ENCODE measurements around the gene CASK.

DNA sequence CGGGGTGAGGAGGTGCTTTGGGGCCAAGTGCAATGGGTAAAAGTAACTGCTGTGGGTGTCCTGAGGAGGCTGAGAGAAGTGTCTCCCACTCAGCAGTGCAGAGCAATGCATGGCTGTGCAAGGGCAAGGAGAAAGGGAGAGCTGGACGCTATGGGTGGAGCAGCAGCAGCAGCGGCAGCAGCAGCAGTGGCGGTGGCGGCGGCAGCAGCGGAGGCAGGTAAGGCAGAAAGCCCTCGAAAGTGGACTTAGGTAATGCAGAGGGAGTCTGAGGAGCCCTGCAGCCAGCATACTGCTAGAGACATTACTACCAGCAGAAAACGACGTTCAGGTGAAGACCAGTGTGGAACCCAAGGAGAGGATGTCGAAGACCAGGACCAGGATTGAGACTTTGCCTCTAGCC, 394.1 kb downstream of the CASK start:
- no peak for TF ChIP-seq HNF4A (conservative IDR thresholded peaks at IDR 0.05)
- TF ChIP-seq TAF1 (conservative IDR thresholded peaks at IDR 0.05), result no peak
- TF ChIP-seq, protein P1, sequence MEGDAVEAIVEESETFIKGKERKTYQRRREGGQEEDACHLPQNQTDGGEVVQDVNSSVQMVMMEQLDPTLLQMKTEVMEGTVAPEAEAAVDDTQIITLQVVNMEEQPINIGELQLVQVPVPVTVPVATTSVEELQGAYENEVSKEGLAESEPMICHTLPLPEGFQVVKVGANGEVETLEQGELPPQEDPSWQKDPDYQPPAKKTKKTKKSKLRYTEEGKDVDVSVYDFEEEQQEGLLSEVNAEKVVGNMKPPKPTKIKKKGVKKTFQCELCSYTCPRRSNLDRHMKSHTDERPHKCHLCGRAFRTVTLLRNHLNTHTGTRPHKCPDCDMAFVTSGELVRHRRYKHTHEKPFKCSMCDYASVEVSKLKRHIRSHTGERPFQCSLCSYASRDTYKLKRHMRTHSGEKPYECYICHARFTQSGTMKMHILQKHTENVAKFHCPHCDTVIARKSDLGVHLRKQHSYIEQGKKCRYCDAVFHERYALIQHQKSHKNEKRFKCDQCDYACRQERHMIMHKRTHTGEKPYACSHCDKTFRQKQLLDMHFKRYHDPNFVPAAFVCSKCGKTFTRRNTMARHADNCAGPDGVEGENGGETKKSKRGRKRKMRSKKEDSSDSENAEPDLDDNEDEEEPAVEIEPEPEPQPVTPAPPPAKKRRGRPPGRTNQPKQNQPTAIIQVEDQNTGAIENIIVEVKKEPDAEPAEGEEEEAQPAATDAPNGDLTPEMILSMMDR (IDR thresholded peaks at IDR 0.05; ENCODE audit: low read depth, low read length, missing input control), result no peak
- TF ChIP-seq, protein P2, sequence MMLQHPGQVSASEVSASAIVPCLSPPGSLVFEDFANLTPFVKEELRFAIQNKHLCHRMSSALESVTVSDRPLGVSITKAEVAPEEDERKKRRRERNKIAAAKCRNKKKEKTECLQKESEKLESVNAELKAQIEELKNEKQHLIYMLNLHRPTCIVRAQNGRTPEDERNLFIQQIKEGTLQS (IDR thresholded peaks at IDR 0.05), result no peak
- no peak for TF ChIP-seq SP1 (IDR thresholded peaks at IDR 0.05)
- TF ChIP-seq JUND (IDR thresholded peaks at IDR 0.05), result no peak
- no peak for TF ChIP-seq RAD21 (IDR thresholded peaks at IDR 0.05)
- TF ChIP-seq, protein P3, sequence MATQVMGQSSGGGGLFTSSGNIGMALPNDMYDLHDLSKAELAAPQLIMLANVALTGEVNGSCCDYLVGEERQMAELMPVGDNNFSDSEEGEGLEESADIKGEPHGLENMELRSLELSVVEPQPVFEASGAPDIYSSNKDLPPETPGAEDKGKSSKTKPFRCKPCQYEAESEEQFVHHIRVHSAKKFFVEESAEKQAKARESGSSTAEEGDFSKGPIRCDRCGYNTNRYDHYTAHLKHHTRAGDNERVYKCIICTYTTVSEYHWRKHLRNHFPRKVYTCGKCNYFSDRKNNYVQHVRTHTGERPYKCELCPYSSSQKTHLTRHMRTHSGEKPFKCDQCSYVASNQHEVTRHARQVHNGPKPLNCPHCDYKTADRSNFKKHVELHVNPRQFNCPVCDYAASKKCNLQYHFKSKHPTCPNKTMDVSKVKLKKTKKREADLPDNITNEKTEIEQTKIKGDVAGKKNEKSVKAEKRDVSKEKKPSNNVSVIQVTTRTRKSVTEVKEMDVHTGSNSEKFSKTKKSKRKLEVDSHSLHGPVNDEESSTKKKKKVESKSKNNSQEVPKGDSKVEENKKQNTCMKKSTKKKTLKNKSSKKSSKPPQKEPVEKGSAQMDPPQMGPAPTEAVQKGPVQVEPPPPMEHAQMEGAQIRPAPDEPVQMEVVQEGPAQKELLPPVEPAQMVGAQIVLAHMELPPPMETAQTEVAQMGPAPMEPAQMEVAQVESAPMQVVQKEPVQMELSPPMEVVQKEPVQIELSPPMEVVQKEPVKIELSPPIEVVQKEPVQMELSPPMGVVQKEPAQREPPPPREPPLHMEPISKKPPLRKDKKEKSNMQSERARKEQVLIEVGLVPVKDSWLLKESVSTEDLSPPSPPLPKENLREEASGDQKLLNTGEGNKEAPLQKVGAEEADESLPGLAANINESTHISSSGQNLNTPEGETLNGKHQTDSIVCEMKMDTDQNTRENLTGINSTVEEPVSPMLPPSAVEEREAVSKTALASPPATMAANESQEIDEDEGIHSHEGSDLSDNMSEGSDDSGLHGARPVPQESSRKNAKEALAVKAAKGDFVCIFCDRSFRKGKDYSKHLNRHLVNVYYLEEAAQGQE (IDR thresholded peaks at IDR 0.05), result no peak
- TF ChIP-seq, protein P4, sequence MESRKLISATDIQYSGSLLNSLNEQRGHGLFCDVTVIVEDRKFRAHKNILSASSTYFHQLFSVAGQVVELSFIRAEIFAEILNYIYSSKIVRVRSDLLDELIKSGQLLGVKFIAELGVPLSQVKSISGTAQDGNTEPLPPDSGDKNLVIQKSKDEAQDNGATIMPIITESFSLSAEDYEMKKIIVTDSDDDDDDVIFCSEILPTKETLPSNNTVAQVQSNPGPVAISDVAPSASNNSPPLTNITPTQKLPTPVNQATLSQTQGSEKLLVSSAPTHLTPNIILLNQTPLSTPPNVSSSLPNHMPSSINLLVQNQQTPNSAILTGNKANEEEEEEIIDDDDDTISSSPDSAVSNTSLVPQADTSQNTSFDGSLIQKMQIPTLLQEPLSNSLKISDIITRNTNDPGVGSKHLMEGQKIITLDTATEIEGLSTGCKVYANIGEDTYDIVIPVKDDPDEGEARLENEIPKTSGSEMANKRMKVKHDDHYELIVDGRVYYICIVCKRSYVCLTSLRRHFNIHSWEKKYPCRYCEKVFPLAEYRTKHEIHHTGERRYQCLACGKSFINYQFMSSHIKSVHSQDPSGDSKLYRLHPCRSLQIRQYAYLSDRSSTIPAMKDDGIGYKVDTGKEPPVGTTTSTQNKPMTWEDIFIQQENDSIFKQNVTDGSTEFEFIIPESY (IDR thresholded peaks at IDR 0.05), result no peak
- TF ChIP-seq, protein P5, sequence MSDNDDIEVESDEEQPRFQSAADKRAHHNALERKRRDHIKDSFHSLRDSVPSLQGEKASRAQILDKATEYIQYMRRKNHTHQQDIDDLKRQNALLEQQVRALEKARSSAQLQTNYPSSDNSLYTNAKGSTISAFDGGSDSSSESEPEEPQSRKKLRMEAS (IDR thresholded peaks at IDR 0.05), result no peak
- TF ChIP-seq FOXA1 (IDR thresholded peaks at IDR 0.05), result no peak
- no peak for TF ChIP-seq YY1 (IDR thresholded peaks at IDR 0.05)
- TF ChIP-seq GABPA (IDR thresholded peaks at IDR 0.05 in 1 of 2, conservative IDR thresholded peaks at IDR 0.05 in 1 of 2), result no peak
- TF ChIP-seq EGR1 (IDR thresholded peaks at IDR 0.05; ENCODE audit: low read depth in 2 of 2), result no peak
